ENCODE results near the gene HSPA9. TPM values are rescaled to one million over a fixed set of nuclear protein-coding genes. Genes with fewer than 3 reads are reported as not detected.

Gene HSPA9
- total RNA-seq, 1 experiment from 2014 or later: 424 TPM

- POLR2A ChIA-PET: no interaction called here
- TF ChIP-seq, protein P1, sequence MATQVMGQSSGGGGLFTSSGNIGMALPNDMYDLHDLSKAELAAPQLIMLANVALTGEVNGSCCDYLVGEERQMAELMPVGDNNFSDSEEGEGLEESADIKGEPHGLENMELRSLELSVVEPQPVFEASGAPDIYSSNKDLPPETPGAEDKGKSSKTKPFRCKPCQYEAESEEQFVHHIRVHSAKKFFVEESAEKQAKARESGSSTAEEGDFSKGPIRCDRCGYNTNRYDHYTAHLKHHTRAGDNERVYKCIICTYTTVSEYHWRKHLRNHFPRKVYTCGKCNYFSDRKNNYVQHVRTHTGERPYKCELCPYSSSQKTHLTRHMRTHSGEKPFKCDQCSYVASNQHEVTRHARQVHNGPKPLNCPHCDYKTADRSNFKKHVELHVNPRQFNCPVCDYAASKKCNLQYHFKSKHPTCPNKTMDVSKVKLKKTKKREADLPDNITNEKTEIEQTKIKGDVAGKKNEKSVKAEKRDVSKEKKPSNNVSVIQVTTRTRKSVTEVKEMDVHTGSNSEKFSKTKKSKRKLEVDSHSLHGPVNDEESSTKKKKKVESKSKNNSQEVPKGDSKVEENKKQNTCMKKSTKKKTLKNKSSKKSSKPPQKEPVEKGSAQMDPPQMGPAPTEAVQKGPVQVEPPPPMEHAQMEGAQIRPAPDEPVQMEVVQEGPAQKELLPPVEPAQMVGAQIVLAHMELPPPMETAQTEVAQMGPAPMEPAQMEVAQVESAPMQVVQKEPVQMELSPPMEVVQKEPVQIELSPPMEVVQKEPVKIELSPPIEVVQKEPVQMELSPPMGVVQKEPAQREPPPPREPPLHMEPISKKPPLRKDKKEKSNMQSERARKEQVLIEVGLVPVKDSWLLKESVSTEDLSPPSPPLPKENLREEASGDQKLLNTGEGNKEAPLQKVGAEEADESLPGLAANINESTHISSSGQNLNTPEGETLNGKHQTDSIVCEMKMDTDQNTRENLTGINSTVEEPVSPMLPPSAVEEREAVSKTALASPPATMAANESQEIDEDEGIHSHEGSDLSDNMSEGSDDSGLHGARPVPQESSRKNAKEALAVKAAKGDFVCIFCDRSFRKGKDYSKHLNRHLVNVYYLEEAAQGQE (IDR thresholded peaks at IDR 0.05; ENCODE audit: insufficient read depth in 1 of 2, low read depth in 2 of 2, low read length in 1 of 2): no peak
- TF ChIP-seq, protein P2, sequence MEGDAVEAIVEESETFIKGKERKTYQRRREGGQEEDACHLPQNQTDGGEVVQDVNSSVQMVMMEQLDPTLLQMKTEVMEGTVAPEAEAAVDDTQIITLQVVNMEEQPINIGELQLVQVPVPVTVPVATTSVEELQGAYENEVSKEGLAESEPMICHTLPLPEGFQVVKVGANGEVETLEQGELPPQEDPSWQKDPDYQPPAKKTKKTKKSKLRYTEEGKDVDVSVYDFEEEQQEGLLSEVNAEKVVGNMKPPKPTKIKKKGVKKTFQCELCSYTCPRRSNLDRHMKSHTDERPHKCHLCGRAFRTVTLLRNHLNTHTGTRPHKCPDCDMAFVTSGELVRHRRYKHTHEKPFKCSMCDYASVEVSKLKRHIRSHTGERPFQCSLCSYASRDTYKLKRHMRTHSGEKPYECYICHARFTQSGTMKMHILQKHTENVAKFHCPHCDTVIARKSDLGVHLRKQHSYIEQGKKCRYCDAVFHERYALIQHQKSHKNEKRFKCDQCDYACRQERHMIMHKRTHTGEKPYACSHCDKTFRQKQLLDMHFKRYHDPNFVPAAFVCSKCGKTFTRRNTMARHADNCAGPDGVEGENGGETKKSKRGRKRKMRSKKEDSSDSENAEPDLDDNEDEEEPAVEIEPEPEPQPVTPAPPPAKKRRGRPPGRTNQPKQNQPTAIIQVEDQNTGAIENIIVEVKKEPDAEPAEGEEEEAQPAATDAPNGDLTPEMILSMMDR (IDR thresholded peaks at IDR 0.05): peak; percentile 40; the same call in 1 of the 2 replicates
- CTCF ChIA-PET: interaction anchor here (0.6 kb wide), 1 partner anchor 85 kb away, joined by 8 read pairs; no protein-coding TSS in a partner anchor
These were observed 35.3 kb upstream of the HSPA9 start for GRCh38 chr5:138610415-138610917.

DNA sequence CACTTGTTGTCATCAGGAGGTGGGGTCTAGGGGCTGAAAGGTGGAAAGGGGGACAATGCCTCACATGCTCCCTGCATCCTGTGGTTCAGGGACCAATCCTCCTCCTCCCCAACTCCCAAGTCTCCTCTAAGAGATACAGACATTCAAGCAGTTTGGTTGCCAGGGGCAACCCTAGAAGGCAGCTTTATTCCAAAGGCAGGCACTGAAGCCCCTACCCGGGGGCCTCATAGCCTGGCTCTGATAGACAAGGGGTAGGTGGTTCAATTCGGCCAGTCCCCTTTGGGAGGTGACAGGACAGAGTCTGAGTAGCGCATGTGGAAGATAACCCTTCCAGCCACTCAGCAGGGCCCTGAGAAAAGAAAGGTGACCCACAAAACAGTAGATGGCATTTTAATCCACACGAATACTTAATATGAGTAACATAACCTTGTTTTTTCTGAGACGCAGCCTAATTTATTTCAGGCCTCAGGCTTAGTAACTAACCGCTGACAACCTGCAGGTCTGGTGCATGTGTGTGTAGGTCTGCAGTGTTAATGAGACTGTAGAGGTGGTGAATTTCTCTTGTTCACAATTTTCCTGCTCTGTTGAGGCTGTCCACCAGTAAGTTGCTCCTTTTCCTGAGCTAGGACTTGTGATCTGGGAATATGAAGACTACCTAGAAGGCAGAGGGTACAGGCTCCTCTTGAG, 31.3 kb upstream of the HSPA9 start:
- ChIA-PET POLR2A (no interaction called here), CTCF (no interaction called here)
- intact Hi-C loops (cut with micrococcal nuclease; ENCODE audit: unreplicated experiment): no loop called here
- no TSS peak for BruUV-seq (replicated peaks)
- no peak for TF ChIP-seq TCF7L2 (IDR thresholded peaks at IDR 0.05; ENCODE audit: low read depth, low read length)
- TF ChIP-seq, protein P1 (IDR thresholded peaks at IDR 0.05; ENCODE audit: insufficient read depth in 1 of 2, low read depth in 2 of 2, low read length in 1 of 2): no peak
- in situ Hi-C loops (cut with HindIII; ENCODE audit: low pct_unique_long_range_greater_than_20kb, low sequenced_read_pairs): no loop called here
- no peak overlapping the region for H3K4me3 ChIP-seq (ENCODE audit: low read depth in 2 of 2, low read length in 2 of 2)
- no peak overlapping the region for H3K27ac ChIP-seq (ENCODE audit: low read length)
- H3K36me3 ChIP-seq (ENCODE audit: control insufficient read depth, insufficient read depth, low read length): no peaks in the 10 kb centered on the region
- H3K9me3 ChIP-seq (ENCODE audit: control insufficient read depth, insufficient read depth, low read depth, low read length): no peaks in the 10 kb centered on the region
- no peaks in the 10 kb centered on the region for H3K4me1 ChIP-seq (ENCODE audit: control insufficient read depth, insufficient read depth, low read length)
- DNase-seq (ENCODE audit: low read depth, low spot score) (no peak), ATAC-seq (no peak)
- no peaks in the 10 kb centered on the region for H3K27me3 ChIP-seq (ENCODE audit: control insufficient read depth, insufficient read depth, low read length)

More at GRCh38 chr5:138610415-138610917, 35.3 kb upstream of the HSPA9 start:
- ATAC-seq (peak; percentile 69), DNase-seq (ENCODE audit: low read depth, low spot score) (no peak)
- H3K4me3 ChIP-seq (ENCODE audit: low read depth in 2 of 2, low read length in 2 of 2): no peak overlapping the region
- H3K4me1 ChIP-seq (ENCODE audit: control insufficient read depth, insufficient read depth, low read length): no peaks in the 10 kb centered on the region
- H3K36me3 ChIP-seq (ENCODE audit: control insufficient read depth, insufficient read depth, low read length): no peaks in the 10 kb centered on the region
- intact Hi-C loops (cut with micrococcal nuclease; ENCODE audit: unreplicated experiment): no loop called here
- no TSS peak for BruUV-seq (replicated peaks)
- in situ Hi-C loops (cut with HindIII; ENCODE audit: low pct_unique_long_range_greater_than_20kb, low sequenced_read_pairs): no loop called here
- H3K27me3 ChIP-seq (ENCODE audit: control insufficient read depth, insufficient read depth, low read length): no peaks in the 10 kb centered on the region
- H3K27ac ChIP-seq (ENCODE audit: low read length): no peak overlapping the region
- no peaks in the 10 kb centered on the region for H3K9me3 ChIP-seq (ENCODE audit: control insufficient read depth, insufficient read depth, low read depth, low read length)
